PC-3 (cell line): ENCODE measurements around the gene POU5F2. TPM values are rescaled to one million over a fixed set of nuclear protein-coding genes. Genes with fewer than 3 reads are reported as not detected.

Experiments used
- ATAC-seq: fragments of 200-7000 bp; cut with Tn5 transposase; 2 replicates; pipeline ENCODE4 v1.9.1; 2020; ENCODE audit warnings: mild to moderate bottlenecking, moderate library complexity
- BruUV-seq: library from RNA; stranded (reverse); fragments of 400-500 nt; replicated peaks from 2 replicates; lab custom pipeline; 2021; lab: Mats Ljungman, UMichigan
- CTCF ChIA-PET: fragments of 300-600 bp; sonication (Branson Sonifier 250); formaldehyde crosslinking; loops from one replicate; lab custom pipeline; 2022; ENCODE audit warnings: antibody characterized with exemption; lab: Charles Lee
- POLR2A ChIA-PET: fragments of 300-600 bp; sonication (Branson Sonifier 250); formaldehyde crosslinking; loops from one replicate; lab custom pipeline; 2022; ENCODE audit warnings: antibody characterized with exemption; ENCODE audit not compliant: unreplicated experiment; lab: Charles Lee
- DNase-seq: peaks from one replicate; pipeline ENCODE4 v3.0.0-alpha.2; 2015
- H2AFZ ChIP-seq: fragments of 300-600 bp; sonication (generic); 2 replicates; pipeline ENCODE4 v1.6.0; 2016; ENCODE audit warnings: antibody characterized with exemption, low read length
- H3F3A ChIP-seq: fragments of 300-600 bp; sonication (generic); one replicate; pipeline ENCODE4 v1.6.0; 2017; ENCODE audit warnings: antibody characterized with exemption, low read length, control low read depth, mild to moderate bottlenecking; ENCODE audit not compliant: unreplicated experiment
- H3K27ac ChIP-seq: fragments of 300-600 bp; sonication (generic); 2 replicates; pipeline ENCODE4 v1.5.1; 2016; ENCODE audit warnings: mild to moderate bottlenecking, low read length
- H3K27me3 ChIP-seq: fragments of 300-600 bp; sonication (generic); 2 replicates; pipeline ENCODE4 v1.6.1; 2016; ENCODE audit warnings: low read length, mixed read lengths
- H3K36me3 ChIP-seq: fragments of 300-600 bp; sonication (generic); 2 replicates; pipeline ENCODE4 v1.6.1; 2016; ENCODE audit warnings: low read depth, mixed run types, low read length, mixed read lengths
- H3K4me1 ChIP-seq: fragments of 300-600 bp; sonication (generic); 2 replicates; pipeline ENCODE4 v1.5.1; 2016; ENCODE audit warnings: low read length; ENCODE audit not compliant: insufficient read depth
- H3K4me2 ChIP-seq: fragments of 300-600 bp; sonication (generic); 2 replicates; pipeline ENCODE4 v1.6.0; 2016; ENCODE audit warnings: low read length
- H3K4me3 ChIP-seq: fragments of 300-600 bp; sonication (generic); 2 replicates; pipeline ENCODE4 v1.5.1; 2016; ENCODE audit warnings: mild to moderate bottlenecking, low read length, mixed read lengths
- H3K79me2 ChIP-seq: fragments of 300-600 bp; sonication (generic); 2 replicates; pipeline ENCODE4 v1.6.1; 2017; ENCODE audit warnings: low read length, mixed read lengths
- H3K9ac ChIP-seq: fragments of 300-600 bp; sonication (generic); 2 replicates; pipeline ENCODE4 v1.6.0; 2016; ENCODE audit warnings: mild to moderate bottlenecking, low read length
- H3K9me2 ChIP-seq: fragments of 300-600 bp; sonication (generic); replicated peaks from 2 replicates; pipeline ENCODE4 v1.6.1; 2016; ENCODE audit warnings: mixed run types, low read length, mixed read lengths
- H3K9me3 ChIP-seq: fragments of 300-600 bp; sonication (generic); 2 replicates; pipeline ENCODE4 v1.6.1; 2016; ENCODE audit warnings: low read length, mixed read lengths
- H4K20me1 ChIP-seq: fragments of 300-600 bp; sonication (generic); 2 replicates; pipeline ENCODE4 v1.6.1; 2016; ENCODE audit warnings: low read length, mixed read lengths
- EZH2 ChIP-seq: fragments of 300-600 bp; sonication (generic); IDR thresholded peaks from one replicate; pipeline ENCODE4 v1.6.1; 2017; ENCODE audit warnings: antibody characterized with exemption, mild to moderate bottlenecking, low read length; ENCODE audit not compliant: unreplicated experiment
- EZH2phosphoT487 ChIP-seq: fragments of 300-600 bp; sonication (generic); IDR thresholded peaks from 2 replicates; pipeline ENCODE4 v1.6.1; 2018; ENCODE audit warnings: mild to moderate bottlenecking, antibody characterized with exemption, low read length, borderline replicate concordance
- intact Hi-C: fragments of 100-400 bp; cut with micrococcal nuclease; formaldehyde crosslinking; loops from 2 replicates; pipeline ENCODE4 v1.9.0; 2023
- total RNA-seq: library from RNA; depleted of rRNA; stranded (reverse); fragments of >200 nt; gene quantifications from 2 replicates; pipeline ENCODE4 v1.2.3, GENCODE V29; 2014
- TF ChIP-seq, protein P1 (sequence below): fragments of 300-600 bp; sonication (generic); conservative IDR thresholded peaks from 2 replicates; pipeline ENCODE4 v1.5.1; 2017; ENCODE audit warnings: antibody characterized with exemption, low read depth, mild to moderate bottlenecking, low read length

POU5F2 gene
- total RNA-seq, 1 experiment from 2014 or later = 0.66 TPM

- Histone ChIP-seq H3K36me3 (no peaks in the 10 kb centered on the region), H3F3A (no peaks in the 10 kb centered on the region), H3K9me2 (no peaks in the 10 kb centered on the region), H3K4me1 (peaks cover 26% of the 10 kb centered on the region), H3K79me2 (no peaks in the 10 kb centered on the region), H3K9me3 (no peaks in the 10 kb centered on the region), H3K4me3 (no peak overlapping the region), H2AFZ (no peak overlapping the region), H3K9ac (no peak overlapping the region), H3K27me3 (no peaks in the 10 kb centered on the region), H4K20me1 (no peaks in the 10 kb centered on the region), H3K4me2 (peak overlapping the region; percentile 45), H3K27ac (peak overlapping the region; percentile 27)
- BruUV-seq = no TSS peak
- CTCF ChIA-PET = interaction anchor here (0.5 to 1.5 kb wide), 10 partner anchors 10 to 1085 kb away, joined by 3 to 14 read pairs (median 4); partner anchors contain the start of gene NR2F1
- ATAC-seq = peak; percentile 92
- POLR2A ChIA-PET = interaction anchor here (0.6 kb wide), 2 partner anchors 203 to 206 kb away, joined by 3 to 4 read pairs; partner anchors contain the start of gene NR2F1
- peak; percentile 90 for DNase-seq
- intact Hi-C loops = loop anchor here (1.0 to 10.0 kb wide), 5 partner anchors 105 to 712 kb away; partner anchors contain the start of gene NR2F1
- TF ChIP-seq EZH2phosphoT487 = no peak
- TF ChIP-seq, protein P1, sequence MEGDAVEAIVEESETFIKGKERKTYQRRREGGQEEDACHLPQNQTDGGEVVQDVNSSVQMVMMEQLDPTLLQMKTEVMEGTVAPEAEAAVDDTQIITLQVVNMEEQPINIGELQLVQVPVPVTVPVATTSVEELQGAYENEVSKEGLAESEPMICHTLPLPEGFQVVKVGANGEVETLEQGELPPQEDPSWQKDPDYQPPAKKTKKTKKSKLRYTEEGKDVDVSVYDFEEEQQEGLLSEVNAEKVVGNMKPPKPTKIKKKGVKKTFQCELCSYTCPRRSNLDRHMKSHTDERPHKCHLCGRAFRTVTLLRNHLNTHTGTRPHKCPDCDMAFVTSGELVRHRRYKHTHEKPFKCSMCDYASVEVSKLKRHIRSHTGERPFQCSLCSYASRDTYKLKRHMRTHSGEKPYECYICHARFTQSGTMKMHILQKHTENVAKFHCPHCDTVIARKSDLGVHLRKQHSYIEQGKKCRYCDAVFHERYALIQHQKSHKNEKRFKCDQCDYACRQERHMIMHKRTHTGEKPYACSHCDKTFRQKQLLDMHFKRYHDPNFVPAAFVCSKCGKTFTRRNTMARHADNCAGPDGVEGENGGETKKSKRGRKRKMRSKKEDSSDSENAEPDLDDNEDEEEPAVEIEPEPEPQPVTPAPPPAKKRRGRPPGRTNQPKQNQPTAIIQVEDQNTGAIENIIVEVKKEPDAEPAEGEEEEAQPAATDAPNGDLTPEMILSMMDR = peak; percentile 62
These were observed 48.0 kb upstream of the POU5F2 start for GRCh38 chr5:93789173-93790067.

GRCh38 chr5:93787598-93787997 lies 46.2 kb upstream of the POU5F2 start:
- H3K4me1 ChIP-seq = peaks cover 34% of the 10 kb centered on the region
- ATAC-seq (no peak), DNase-seq (no peak)
- TF ChIP-seq EZH2phosphoT487 (no peak), EZH2 (no peak)
- TF ChIP-seq, protein P1 = no peak
- intact Hi-C loops = loop anchor here (5.0 to 10.0 kb wide), 2 partner anchors 103 to 710 kb away; no protein-coding TSS in a partner anchor
- H3K27ac ChIP-seq = no peak overlapping the region
- H3K9me3 ChIP-seq = no peaks in the 10 kb centered on the region
- BruUV-seq = no TSS peak
- ChIA-PET POLR2A (no interaction called here), CTCF (no interaction called here)
- H4K20me1 ChIP-seq = no peaks in the 10 kb centered on the region
- no peak overlapping the region for H3K9ac ChIP-seq
- H3K9me2 ChIP-seq = no peaks in the 10 kb centered on the region
- H3F3A ChIP-seq = no peaks in the 10 kb centered on the region
- no peaks in the 10 kb centered on the region for H3K36me3 ChIP-seq
- H2AFZ ChIP-seq = no peak overlapping the region
- H3K27me3 ChIP-seq = no peaks in the 10 kb centered on the region
- no peaks in the 10 kb centered on the region for H3K79me2 ChIP-seq
- no peak overlapping the region for H3K4me2 ChIP-seq
- no peak overlapping the region for H3K4me3 ChIP-seq
